ENCODE results near the gene STMN1. TPM values are rescaled to one million over a fixed set of nuclear protein-coding genes. Genes with fewer than 3 reads are reported as not detected.

Gene STMN1
- total and polyA plus RNA-seq, 11 donors, result 21.1 to 95.2 (median 46.4) TPM

GRCh38 chr1:25922971-25923552, 16.8 kb upstream of the STMN1 start:
- H3K9me3 ChIP-seq, result no peaks in the 10 kb centered on the region
- H3K4me3 ChIP-seq, result peak overlapping the region; percentile 32 to 75 (median 61)
- DNase-seq, result peak in 4 of 5 donors; percentile 16 to 70 (median 32)
- no peaks in the 10 kb centered on the region for H3K27me3 ChIP-seq
- intact Hi-C loops (cut with DNase I), result loop anchor here in 1 of 10 donors (5.0 kb wide), 1 partner anchor 64 kb away; no protein-coding TSS in a partner anchor
- ATAC-seq, result peak; percentile 14 to 79 (median 61)
- 3 to 6% (median 3%) methylated on average over 16 to 32 of the region's 32 CpGs for WGBS, 4 donors
- H3K27ac ChIP-seq, result peak overlapping the region; percentile 35 to 93 (median 68)
- no peaks in the 10 kb centered on the region for H3K36me3 ChIP-seq
- TF ChIP-seq, protein P1, sequence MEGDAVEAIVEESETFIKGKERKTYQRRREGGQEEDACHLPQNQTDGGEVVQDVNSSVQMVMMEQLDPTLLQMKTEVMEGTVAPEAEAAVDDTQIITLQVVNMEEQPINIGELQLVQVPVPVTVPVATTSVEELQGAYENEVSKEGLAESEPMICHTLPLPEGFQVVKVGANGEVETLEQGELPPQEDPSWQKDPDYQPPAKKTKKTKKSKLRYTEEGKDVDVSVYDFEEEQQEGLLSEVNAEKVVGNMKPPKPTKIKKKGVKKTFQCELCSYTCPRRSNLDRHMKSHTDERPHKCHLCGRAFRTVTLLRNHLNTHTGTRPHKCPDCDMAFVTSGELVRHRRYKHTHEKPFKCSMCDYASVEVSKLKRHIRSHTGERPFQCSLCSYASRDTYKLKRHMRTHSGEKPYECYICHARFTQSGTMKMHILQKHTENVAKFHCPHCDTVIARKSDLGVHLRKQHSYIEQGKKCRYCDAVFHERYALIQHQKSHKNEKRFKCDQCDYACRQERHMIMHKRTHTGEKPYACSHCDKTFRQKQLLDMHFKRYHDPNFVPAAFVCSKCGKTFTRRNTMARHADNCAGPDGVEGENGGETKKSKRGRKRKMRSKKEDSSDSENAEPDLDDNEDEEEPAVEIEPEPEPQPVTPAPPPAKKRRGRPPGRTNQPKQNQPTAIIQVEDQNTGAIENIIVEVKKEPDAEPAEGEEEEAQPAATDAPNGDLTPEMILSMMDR (IDR thresholded peaks at IDR 0.05), result no peak
- no peak for TF ChIP-seq POLR2A (IDR thresholded peaks at IDR 0.05)
- H3K4me1 ChIP-seq, result peaks cover 0 to 35% (median 10%) of the 10 kb centered on the region in 12 donors

DNA sequence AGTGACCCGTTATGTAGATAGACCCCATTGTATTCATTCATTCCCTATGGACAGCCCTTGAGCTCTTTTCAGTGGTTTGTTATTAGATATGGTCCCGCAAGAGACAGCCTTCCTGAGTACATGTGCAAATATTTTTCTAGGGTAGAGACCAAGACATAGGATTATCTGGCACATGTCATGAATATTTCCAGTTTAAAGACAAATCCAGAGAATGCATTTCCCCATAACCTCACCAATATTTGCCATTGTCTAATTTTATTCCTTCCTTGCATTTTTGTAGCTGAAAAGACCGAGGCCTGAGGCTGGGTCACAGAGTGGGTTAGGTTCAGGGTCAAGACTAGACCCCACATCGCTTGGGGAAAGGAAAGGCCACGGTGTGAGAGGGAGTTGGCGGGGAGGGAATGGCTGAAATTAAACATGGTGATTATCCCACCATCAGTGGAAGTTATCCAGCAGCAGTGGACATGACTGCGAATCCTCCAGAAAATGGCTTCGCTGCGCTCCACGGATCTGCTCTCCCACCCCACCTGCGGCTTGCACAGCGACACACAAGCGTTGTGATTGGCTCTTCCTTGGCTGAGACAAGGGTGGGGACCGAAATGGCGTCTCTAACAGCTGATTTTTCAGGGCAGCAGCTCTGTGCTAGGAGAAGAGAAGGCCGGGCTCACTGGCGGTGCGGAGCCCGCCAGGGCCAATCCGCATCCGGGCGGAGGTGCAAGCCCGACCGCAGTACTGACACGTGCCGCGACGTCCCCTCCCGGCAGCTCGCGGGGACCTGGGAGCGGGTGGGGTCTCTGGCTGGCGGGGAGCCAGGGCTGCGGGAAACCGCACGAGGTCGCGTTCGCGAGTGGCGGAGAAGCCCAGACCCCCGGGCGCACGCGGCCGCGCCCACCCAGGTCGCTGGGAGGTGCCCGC, 16.1 kb upstream of the STMN1 start:
- Histone ChIP-seq H3K4me3 (peak overlapping the region; percentile 32 to 75 (median 61)), H3K9me3 (no peaks in the 10 kb centered on the region), H3K27me3 (no peaks in the 10 kb centered on the region), H3K4me1 (peaks cover 0 to 39% (median 10%) of the 10 kb centered on the region in 12 donors), H3K36me3 (no peaks in the 10 kb centered on the region), H3K27ac (peak overlapping the region; percentile 35 to 93 (median 68))
- ATAC-seq, result peak in 3 of 4 donors; percentile 64 to 82 (median 71)
- DNase-seq, result peak; percentile 44 to 78 (median 52)
- TF ChIP-seq, protein P1 (IDR thresholded peaks at IDR 0.05), result peak in 1 of 12 donors; percentile 2
- no peak for TF ChIP-seq POLR2A (IDR thresholded peaks at IDR 0.05)
- intact Hi-C loops (cut with DNase I), result loop anchor here in 1 of 10 donors (5.0 kb wide), 1 partner anchor 65 kb away; no protein-coding TSS in a partner anchor
- 10 to 21% (median 13%) methylated on average over 25 to 49 of the region's 49 CpGs for WGBS, 4 donors

- TF ChIP-seq POLR2A (IDR thresholded peaks at IDR 0.05), result no peak
- TF ChIP-seq, protein P1 (IDR thresholded peaks at IDR 0.05), result no peak
- Histone ChIP-seq H3K4me3 (no peak overlapping the region), H3K36me3 (no peaks in the 10 kb centered on the region), H3K27ac (no peak overlapping the region), H3K9me3 (no peaks in the 10 kb centered on the region), H3K27me3 (no peaks in the 10 kb centered on the region), H3K4me1 (peaks cover 0 to 24% (median 8%) of the 10 kb centered on the region in 12 donors)
- no peak for ATAC-seq
- 89 to 95% (median 91%) methylated on average over 11 of the region's 11 CpGs for WGBS, 4 donors
- DNase-seq, result no peak
- intact Hi-C loops (cut with DNase I), result no loop called here
Measured at GRCh38 chr1:25918615-25919014, 12.4 kb upstream of the STMN1 start.

- H3K4me3 ChIP-seq, result no peak overlapping the region
- H3K27ac ChIP-seq, result no peak overlapping the region
- DNase-seq, result no peak
- 22 to 45% (median 38%) methylated on average over 5 of the region's 5 CpGs for WGBS, 4 donors
- intact Hi-C loops (cut with DNase I), result no loop called here
- no peaks in the 10 kb centered on the region for H3K9me3 ChIP-seq
- ATAC-seq, result peak in 2 of 4 donors; percentile 22 to 35
- peaks cover 0 to 20% (median 5%) of the 10 kb centered on the region in 12 donors for H3K4me1 ChIP-seq
- TF ChIP-seq POLR2A (IDR thresholded peaks at IDR 0.05), result no peak
- TF ChIP-seq, protein P1 (IDR thresholded peaks at IDR 0.05), result no peak
- H3K27me3 ChIP-seq, result no peaks in the 10 kb centered on the region
- no peaks in the 10 kb centered on the region for H3K36me3 ChIP-seq
Measured at GRCh38 chr1:25917996-25918395, 11.8 kb upstream of the STMN1 start.

All from heart left ventricle (tissue), 16 donors.